Loucy (cell line): ENCODE data around the gene SDK1.

Source experiments
- H2AFZ ChIP-seq: fragments of 200-600 bp; sonication (generic); 2 replicates; pipeline ENCODE4 v1.6.0; 2016; ENCODE audit warnings: antibody characterized with exemption, mild to moderate bottlenecking, low read length, moderate library complexity
- H3F3A ChIP-seq: fragments of 200-600 bp; 2 replicates; pipeline ENCODE4 v1.6.0; 2016; ENCODE audit warnings: antibody characterized with exemption, low read depth, mild to moderate bottlenecking
- H3K27me3 ChIP-seq: fragments of 200-600 bp; sonication (generic); 2 replicates; pipeline ENCODE4 v1.6.1; 2014; ENCODE audit warnings: low read length, mild to moderate bottlenecking; ENCODE audit not compliant: insufficient read depth, poor library complexity, severe bottlenecking
- H3K36me3 ChIP-seq: fragments of 200-600 bp; sonication (generic); 2 replicates; pipeline ENCODE4 v1.6.1; 2016; ENCODE audit warnings: low read length; ENCODE audit not compliant: insufficient read depth
- H3K4me1 ChIP-seq: fragments of 200-600 bp; sonication (generic); 2 replicates; pipeline ENCODE4 v1.5.1; 2014; ENCODE audit warnings: low read length, mild to moderate bottlenecking; ENCODE audit not compliant: insufficient read depth, poor library complexity, severe bottlenecking
- H3K4me2 ChIP-seq: fragments of 200-600 bp; sonication (generic); 2 replicates; pipeline ENCODE4 v1.6.0; 2014; ENCODE audit warnings: antibody characterized with exemption, low read length, low read depth, mild to moderate bottlenecking; ENCODE audit not compliant: poor library complexity, severe bottlenecking
- H3K4me3 ChIP-seq: fragments of 200-600 bp; sonication (generic); 2 replicates; pipeline ENCODE4 v1.5.1; 2014; ENCODE audit warnings: low read length, mild to moderate bottlenecking, mixed read lengths; ENCODE audit not compliant: poor library complexity, severe bottlenecking
- H3K79me2 ChIP-seq: fragments of 200-600 bp; sonication (generic); 2 replicates; pipeline ENCODE4 v1.6.1; 2014; ENCODE audit warnings: low read length; ENCODE audit not compliant: insufficient read depth
- H3K9ac ChIP-seq: fragments of 200-600 bp; sonication (generic); 2 replicates; pipeline ENCODE4 v1.6.0; 2014; ENCODE audit warnings: mild to moderate bottlenecking, low read depth, low read length, moderate library complexity; ENCODE audit not compliant: poor library complexity, severe bottlenecking
- H3K9me2 ChIP-seq: fragments of 200-600 bp; sonication (generic); replicated peaks from 2 replicates; pipeline ENCODE4 v1.6.1; 2016; ENCODE audit warnings: low read depth, low read length, mixed read lengths
- H3K9me3 ChIP-seq: fragments of 200-600 bp; sonication (generic); 2 replicates; pipeline ENCODE4 v1.6.1; 2014; ENCODE audit warnings: mild to moderate bottlenecking, antibody characterized with exemption, low read length, low read depth; ENCODE audit not compliant: insufficient read depth
- H4K20me1 ChIP-seq: fragments of 200-600 bp; sonication (generic); 2 replicates; pipeline ENCODE4 v1.6.0; 2014; ENCODE audit warnings: antibody characterized with exemption, low read length, mild to moderate bottlenecking; ENCODE audit not compliant: insufficient read depth, poor library complexity, severe bottlenecking
- EZH2phosphoT487 ChIP-seq: fragments of 200-600 bp; IDR thresholded peaks from 2 replicates; pipeline ENCODE4 v1.6.1; 2018; ENCODE audit warnings: antibody characterized with exemption, mild to moderate bottlenecking, moderate library complexity, borderline replicate concordance
- TF ChIP-seq, protein P1 (sequence below): fragments of 200-600 bp; sonication (generic); conservative IDR thresholded peaks from 2 replicates; pipeline ENCODE4 v1.5.1; 2014; ENCODE audit warnings: mild to moderate bottlenecking, antibody characterized with exemption, low read length

Gene SDK1

DNA sequence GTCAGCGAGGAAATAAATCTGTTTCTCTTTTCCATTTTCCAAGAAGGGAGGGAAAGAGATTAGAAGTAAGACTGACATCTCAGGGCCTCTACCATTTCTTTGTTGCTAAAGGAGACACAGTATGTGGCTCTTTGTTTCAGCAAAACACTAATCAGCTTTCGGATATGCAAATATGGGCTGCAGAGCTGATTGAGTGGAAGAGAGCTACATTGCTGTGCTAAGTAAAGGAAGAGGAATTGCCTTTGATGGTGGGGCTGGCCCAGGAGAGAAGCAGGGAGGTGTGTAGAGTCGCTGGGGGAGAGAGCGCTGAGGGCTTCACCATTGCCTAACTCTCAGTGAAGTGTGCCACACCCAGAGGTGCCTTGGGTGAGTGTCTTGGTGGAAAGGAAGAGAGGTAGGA lies 284.8 kb downstream of the SDK1 start:
- no peaks in the 10 kb centered on the region for H3K36me3 ChIP-seq
- no peaks in the 10 kb centered on the region for H3K79me2 ChIP-seq
- H4K20me1 ChIP-seq: no peaks in the 10 kb centered on the region
- no peak overlapping the region for H3K4me2 ChIP-seq
- H3F3A ChIP-seq: no peaks in the 10 kb centered on the region
- TF ChIP-seq EZH2phosphoT487: no peak
- TF ChIP-seq, protein P1, sequence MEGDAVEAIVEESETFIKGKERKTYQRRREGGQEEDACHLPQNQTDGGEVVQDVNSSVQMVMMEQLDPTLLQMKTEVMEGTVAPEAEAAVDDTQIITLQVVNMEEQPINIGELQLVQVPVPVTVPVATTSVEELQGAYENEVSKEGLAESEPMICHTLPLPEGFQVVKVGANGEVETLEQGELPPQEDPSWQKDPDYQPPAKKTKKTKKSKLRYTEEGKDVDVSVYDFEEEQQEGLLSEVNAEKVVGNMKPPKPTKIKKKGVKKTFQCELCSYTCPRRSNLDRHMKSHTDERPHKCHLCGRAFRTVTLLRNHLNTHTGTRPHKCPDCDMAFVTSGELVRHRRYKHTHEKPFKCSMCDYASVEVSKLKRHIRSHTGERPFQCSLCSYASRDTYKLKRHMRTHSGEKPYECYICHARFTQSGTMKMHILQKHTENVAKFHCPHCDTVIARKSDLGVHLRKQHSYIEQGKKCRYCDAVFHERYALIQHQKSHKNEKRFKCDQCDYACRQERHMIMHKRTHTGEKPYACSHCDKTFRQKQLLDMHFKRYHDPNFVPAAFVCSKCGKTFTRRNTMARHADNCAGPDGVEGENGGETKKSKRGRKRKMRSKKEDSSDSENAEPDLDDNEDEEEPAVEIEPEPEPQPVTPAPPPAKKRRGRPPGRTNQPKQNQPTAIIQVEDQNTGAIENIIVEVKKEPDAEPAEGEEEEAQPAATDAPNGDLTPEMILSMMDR: no peak
- no peak overlapping the region for H3K9ac ChIP-seq
- no peaks in the 10 kb centered on the region for H3K27me3 ChIP-seq
- H3K9me3 ChIP-seq: no peaks in the 10 kb centered on the region
- no peaks in the 10 kb centered on the region for H3K9me2 ChIP-seq
- no peak overlapping the region for H3K4me3 ChIP-seq
- H2AFZ ChIP-seq: no peak overlapping the region
- H3K4me1 ChIP-seq: no peaks in the 10 kb centered on the region

DNA sequence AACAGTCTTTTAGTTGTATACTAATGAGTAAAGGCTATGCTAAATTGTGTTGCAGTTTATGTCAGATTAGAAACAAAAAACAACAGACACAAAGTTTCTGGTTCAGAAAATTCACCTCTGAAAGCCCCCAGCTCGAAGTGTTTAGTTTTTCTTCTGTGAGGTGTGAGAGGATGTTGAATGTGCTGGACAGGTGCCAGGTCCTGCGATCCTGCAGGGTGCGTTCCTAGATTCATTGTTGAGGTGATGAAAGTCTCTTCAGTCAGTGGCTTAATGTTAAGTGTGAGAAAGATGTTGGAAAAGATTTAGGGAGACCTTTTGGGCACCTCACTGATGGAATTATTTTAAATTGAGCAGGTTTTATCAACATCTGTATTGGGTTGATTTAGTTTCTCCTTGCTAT lies 287.3 kb downstream of the SDK1 start:
- H3F3A ChIP-seq: no peaks in the 10 kb centered on the region
- no peak overlapping the region for H2AFZ ChIP-seq
- H3K9me2 ChIP-seq: no peaks in the 10 kb centered on the region
- H3K9ac ChIP-seq: no peak overlapping the region
- H3K4me3 ChIP-seq: no peak overlapping the region
- H3K27me3 ChIP-seq: no peaks in the 10 kb centered on the region
- no peaks in the 10 kb centered on the region for H3K79me2 ChIP-seq
- H3K36me3 ChIP-seq: no peaks in the 10 kb centered on the region
- TF ChIP-seq EZH2phosphoT487: no peak
- TF ChIP-seq, protein P1: no peak
- no peaks in the 10 kb centered on the region for H3K4me1 ChIP-seq
- no peak overlapping the region for H3K4me2 ChIP-seq
- H3K9me3 ChIP-seq: no peaks in the 10 kb centered on the region
- no peaks in the 10 kb centered on the region for H4K20me1 ChIP-seq

DNA sequence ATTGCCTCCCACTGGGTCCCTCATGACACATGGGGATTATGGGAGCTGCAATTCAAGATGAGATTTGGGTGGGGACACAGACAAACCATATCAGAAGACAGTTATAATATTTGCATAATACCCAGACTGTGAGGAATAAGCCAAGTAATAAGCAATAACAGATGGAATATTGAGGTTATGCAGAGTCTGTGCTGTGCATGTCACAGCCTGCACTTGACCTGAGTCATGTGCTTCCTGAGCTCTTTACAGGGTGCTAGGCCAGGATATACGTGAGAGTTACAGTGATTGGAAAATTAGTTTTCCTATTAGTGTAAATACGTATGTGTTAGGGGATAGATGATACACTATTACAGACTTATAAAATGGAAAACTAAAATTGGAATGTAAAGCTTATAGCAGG lies 288.7 kb downstream of the SDK1 start:
- Histone ChIP-seq H3K4me1 (no peaks in the 10 kb centered on the region), H3K9me2 (no peaks in the 10 kb centered on the region), H3K79me2 (no peaks in the 10 kb centered on the region), H3K4me3 (no peak overlapping the region), H2AFZ (no peak overlapping the region), H3K4me2 (no peak overlapping the region), H3K27me3 (no peaks in the 10 kb centered on the region), H3K9me3 (no peaks in the 10 kb centered on the region), H3K36me3 (no peaks in the 10 kb centered on the region), H3F3A (no peaks in the 10 kb centered on the region), H4K20me1 (no peaks in the 10 kb centered on the region), H3K9ac (no peak overlapping the region)
- TF ChIP-seq EZH2phosphoT487: no peak
- TF ChIP-seq, protein P1: no peak
